Measurements from ENCODE around the gene PCDH9.

PCDH9 gene

DNA sequence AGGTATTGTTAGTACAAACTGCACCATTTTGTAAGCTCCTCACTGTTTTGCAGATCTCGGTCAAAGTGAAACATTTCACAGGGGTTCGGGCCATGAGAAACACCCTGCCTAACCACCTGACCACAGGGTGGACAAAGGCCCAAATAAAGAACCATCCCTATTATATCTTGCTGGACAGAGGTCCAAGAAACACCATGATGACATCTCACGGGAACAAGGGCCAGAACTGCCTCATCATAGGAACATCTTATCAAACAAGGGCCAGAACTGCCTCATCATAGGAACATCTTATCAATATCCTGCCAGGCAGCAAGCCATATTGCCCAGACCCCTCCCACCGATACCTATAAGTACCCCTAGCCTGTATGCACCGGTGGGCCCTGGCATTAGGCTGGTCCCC lies 99.7 kb downstream of the PCDH9 start:
- no peak for TF ChIP-seq CTCF (IDR thresholded peaks at IDR 0.05; ENCODE audit: borderline replicate concordance, control extremely low read depth, extremely low read depth, insufficient read depth, missing control alignments)
- in situ Hi-C loops (cut with MboI; ENCODE audit: low sequenced_read_pairs, unreplicated experiment): no loop called here
- DNase-seq (ENCODE audit: low spot score): no peak

- DNase-seq (ENCODE audit: low spot score): no peak
- in situ Hi-C loops (cut with MboI; ENCODE audit: low sequenced_read_pairs, unreplicated experiment): no loop called here
- no peak for TF ChIP-seq CTCF (IDR thresholded peaks at IDR 0.05; ENCODE audit: borderline replicate concordance, control extremely low read depth, extremely low read depth, insufficient read depth, missing control alignments)
Measured at GRCh38 chr13:67128136-67128535, 102.0 kb downstream of the PCDH9 start.

- no peak for TF ChIP-seq CTCF (IDR thresholded peaks at IDR 0.05; ENCODE audit: borderline replicate concordance, control extremely low read depth, extremely low read depth, insufficient read depth, missing control alignments)
- in situ Hi-C loops (cut with MboI; ENCODE audit: low sequenced_read_pairs, unreplicated experiment): no loop called here
- DNase-seq (ENCODE audit: low spot score): no peak
Measured at GRCh38 chr13:67125681-67126080, 104.5 kb downstream of the PCDH9 start.

- in situ Hi-C loops (cut with MboI; ENCODE audit: low sequenced_read_pairs, unreplicated experiment): no loop called here
- no peak for DNase-seq (ENCODE audit: low spot score)
- no peak for TF ChIP-seq CTCF (IDR thresholded peaks at IDR 0.05; ENCODE audit: borderline replicate concordance, control extremely low read depth, extremely low read depth, insufficient read depth, missing control alignments)
Measured at GRCh38 chr13:67123165-67123564, 107.0 kb downstream of the PCDH9 start.

DNA sequence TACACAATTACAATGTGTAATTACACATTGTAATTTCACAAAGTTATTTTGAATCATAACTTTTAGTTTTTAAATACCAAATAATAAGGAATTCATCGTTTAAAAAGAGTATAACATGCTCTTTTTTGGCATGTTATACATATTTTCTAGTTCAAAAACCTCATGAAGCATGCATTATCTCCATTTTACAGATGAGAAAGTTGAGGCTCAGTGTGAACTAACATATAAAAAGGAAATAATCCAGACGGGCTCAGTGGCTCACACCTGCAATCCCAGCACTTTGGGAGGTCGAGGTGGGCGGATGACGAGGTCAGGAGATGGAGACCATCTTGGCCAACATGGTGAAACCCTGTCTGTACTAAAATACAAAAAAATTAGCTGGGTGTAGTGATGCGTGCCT lies 107.9 kb downstream of the PCDH9 start:
- in situ Hi-C loops (cut with MboI; ENCODE audit: low sequenced_read_pairs, unreplicated experiment): no loop called here
- no peak for DNase-seq (ENCODE audit: low spot score)
- no peak for TF ChIP-seq CTCF (IDR thresholded peaks at IDR 0.05; ENCODE audit: borderline replicate concordance, control extremely low read depth, extremely low read depth, insufficient read depth, missing control alignments)

GRCh38 chr13:67120872-67121531 lies 109.1 kb downstream of the PCDH9 start:
- TF ChIP-seq CTCF (IDR thresholded peaks at IDR 0.05; ENCODE audit: borderline replicate concordance, control extremely low read depth, extremely low read depth, insufficient read depth, missing control alignments): no peak
- in situ Hi-C loops (cut with MboI; ENCODE audit: low sequenced_read_pairs, unreplicated experiment): no loop called here
- no peak for DNase-seq (ENCODE audit: low spot score)

Data from GM13976 (cell line).